Measurements from ENCODE around the gene OGFOD3.

- TF ChIP-seq POLR2AphosphoS5 (IDR thresholded peaks at IDR 0.05) (peak in 1 of 4 donors; percentile 41), POLR2A (IDR thresholded peaks at IDR 0.05) (no peak)
Observed at GRCh38 chr17:82449131-82449882, 30.9 kb upstream of the OGFOD3 start.
